ENCODE data around the gene HOXA13. TPM values are rescaled to one million over a fixed set of nuclear protein-coding genes. Genes with fewer than 3 reads are reported as not detected.

The HOXA13 gene
- total and polyA plus RNA-seq, 10 of the 15 experiments (the other 5 are each of a cell fraction or from before 2014, with no cell fraction given), result not detected

DNA sequence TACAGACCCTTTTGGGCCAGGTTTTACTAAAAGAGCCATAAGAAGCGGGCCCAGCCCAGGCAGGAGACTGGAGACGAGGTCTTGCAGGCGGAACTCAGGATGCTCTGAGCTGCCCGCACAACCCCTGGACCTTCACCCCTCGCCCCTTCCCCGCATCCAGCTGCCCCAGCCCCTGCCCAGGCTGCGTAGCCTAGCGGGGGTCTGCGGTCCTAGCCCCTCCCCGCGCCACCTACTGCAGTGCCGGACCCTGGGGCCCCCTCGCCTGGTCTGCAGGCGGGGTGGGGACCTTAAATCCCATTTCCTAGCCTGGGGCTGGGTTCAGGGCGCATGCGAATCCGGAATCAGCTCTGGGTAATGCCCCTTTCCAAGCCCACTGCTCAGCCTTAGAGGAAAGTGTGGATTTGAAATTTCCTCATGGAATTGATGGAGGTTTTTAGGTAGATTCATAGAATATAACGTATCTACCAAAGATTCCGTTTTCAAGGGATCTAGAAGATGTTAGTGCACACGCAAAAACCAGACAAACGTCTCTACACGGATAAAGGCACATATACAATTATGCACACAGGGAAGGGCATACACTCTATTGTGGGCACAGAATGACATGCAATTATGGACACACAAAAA is 47.0 kb downstream of the HOXA13 start:
- H3K9ac ChIP-seq (ENCODE audit: control insufficient read depth, insufficient read depth, low read length), result no peak overlapping the region
- intact Hi-C loops (cut with micrococcal nuclease; ENCODE audit: unreplicated experiment) (no loop called here), in situ Hi-C loops (cut with MboI) (loop anchor here (25.0 kb wide), 1 partner anchor 1066 kb away; no protein-coding TSS in a partner anchor)
- CTCF ChIA-PET, result interaction anchor here (0.7 to 5.5 kb wide), 3 partner anchors 9 to 297 kb away, joined by 4 to 38 read pairs (median 30); no protein-coding TSS in a partner anchor
- no peak overlapping the region for H3K27ac ChIP-seq (ENCODE audit: control insufficient read depth, insufficient read depth)
- POLR2A ChIA-PET, result no interaction called here
- H3K27me3 ChIP-seq (replicated peaks in 1 of 2; ENCODE audit: control insufficient read depth in 2 of 2, insufficient read depth in 2 of 2, low read length in 1 of 2), result peaks cover 20 to 57% of the 10 kb centered on the region in 2 experiments
- no peaks in the 10 kb centered on the region; the same call in 2 of the 3 replicates for H3K9me3 ChIP-seq (replicated peaks; ENCODE audit: control insufficient read depth, insufficient read depth, low read length)
- peak; percentile 40 for TF ChIP-seq SUZ12 (IDR thresholded peaks at IDR 0.05; ENCODE audit: unreplicated experiment)
- no peak for TF ChIP-seq ZNF274 (IDR thresholded peaks at IDR 0.05; ENCODE audit: insufficient read depth, insufficient read length)
- FAIRE-seq (no peak), DNase-seq (ENCODE audit: low read depth, low spot score) (no peak), ATAC-seq (no peak)
- no peaks in the 10 kb centered on the region; the same call in 1 of the 2 replicates for H3K4me1 ChIP-seq (ENCODE audit: control insufficient read depth, insufficient read depth, low read length)
- SMC1A ChIA-PET (ENCODE audit: uncharacterized antibody, unreplicated experiment), result no interaction called here
- H2AFZ ChIP-seq (ENCODE audit: control insufficient read depth, low read depth, low read length), result no peak overlapping the region
- 55% methylated on average over 12 of the region's 22 CpGs for WGBS (ENCODE audit: insufficient coverage, insufficient replicate concordance, low lambda C conversion rate, missing lambda C conversion rate)
- no peak overlapping the region for H3K4me3 ChIP-seq
- no peaks in the 10 kb centered on the region for H3K36me3 ChIP-seq (ENCODE audit: control insufficient read depth in 2 of 2, insufficient read depth in 2 of 2, low read length in 1 of 2)
- BruUV-seq (replicated peaks), result no TSS peak
- RAD21 ChIA-PET (ENCODE audit: unreplicated experiment), result no interaction called here
- no peaks in the 10 kb centered on the region for H4K20me1 ChIP-seq (ENCODE audit: control insufficient read depth, insufficient read depth)
- H3K79me2 ChIP-seq (ENCODE audit: control insufficient read depth, insufficient read depth, low read length), result no peaks in the 10 kb centered on the region
- no peak overlapping the region for H3K4me2 ChIP-seq (ENCODE audit: control insufficient read depth, insufficient read depth)

DNA sequence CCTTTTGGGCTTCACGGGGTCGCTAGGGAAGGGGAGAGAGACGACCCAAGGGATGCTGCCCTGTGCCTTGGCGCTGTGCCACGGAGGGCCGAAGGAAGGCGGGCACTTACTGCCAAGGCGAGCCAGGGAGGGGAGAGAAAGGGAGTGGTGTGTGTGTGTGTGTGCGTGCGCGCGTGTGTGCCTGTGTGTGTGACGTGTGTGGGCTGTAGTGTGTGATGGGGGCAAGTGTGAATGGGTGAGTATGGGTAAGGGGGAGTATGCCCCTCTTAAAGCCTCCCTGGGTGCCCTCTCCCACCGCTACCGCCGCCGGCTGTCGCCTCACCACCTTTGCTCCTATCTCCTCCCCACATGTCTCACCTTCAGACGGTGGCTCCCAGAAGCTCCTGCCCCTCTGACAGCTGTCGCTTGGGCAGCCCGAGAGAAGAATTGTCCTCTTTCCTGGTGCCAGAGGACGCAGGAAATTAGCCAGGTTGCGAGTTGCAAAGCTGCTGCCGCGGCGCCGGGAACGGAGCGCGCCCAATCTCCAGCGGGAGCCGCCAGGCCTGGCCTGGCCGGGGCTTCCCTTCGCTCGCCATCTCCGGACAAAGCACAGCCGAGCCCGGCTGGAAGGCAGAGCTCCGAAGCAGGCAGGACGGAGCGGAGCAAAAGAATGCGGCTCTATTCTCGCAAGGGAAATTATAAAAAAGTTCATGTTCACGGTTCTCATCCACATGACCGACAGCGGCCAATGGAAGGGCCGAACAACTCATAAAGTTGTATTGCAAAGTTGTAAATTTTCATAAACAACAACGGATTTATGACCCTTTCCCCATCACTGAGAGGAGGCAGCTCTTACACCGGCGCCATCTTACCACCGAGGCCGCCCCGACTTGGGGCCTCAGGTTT is 47.7 kb downstream of the HOXA13 start, which contains the start of gene HOXA3:
Gene HOXA3 (minus strand): TSS at position 653 of the 885 bp plus-strand sequence. CDS start 41,943 bp downstream, outside the sequence.
- ATAC-seq, result no peak
- Histone ChIP-seq H3K27me3 (replicated peaks in 1 of 2; ENCODE audit: control insufficient read depth in 2 of 2, insufficient read depth in 2 of 2, low read length in 1 of 2) (peaks cover 20 to 59% of the 10 kb centered on the region in 2 experiments), H3K36me3 (ENCODE audit: control insufficient read depth in 2 of 2, insufficient read depth in 2 of 2, low read length in 1 of 2) (no peaks in the 10 kb centered on the region), H3K4me1 (ENCODE audit: control insufficient read depth, insufficient read depth, low read length) (no peaks in the 10 kb centered on the region; the same call in 1 of the 2 replicates), H2AFZ (ENCODE audit: control insufficient read depth, low read depth, low read length) (no peak within 1 kb of the TSS), H3K4me3 (peak within 1 kb of the TSS; percentile 67; the same call in 1 of the 2 replicates), H3K79me2 (ENCODE audit: control insufficient read depth, insufficient read depth, low read length) (no peaks in the 10 kb centered on the region), H3K9me3 (replicated peaks; ENCODE audit: control insufficient read depth, insufficient read depth, low read length) (no peaks in the 10 kb centered on the region; the same call in 2 of the 3 replicates), H3K27ac (ENCODE audit: control insufficient read depth, insufficient read depth) (no peak within 1 kb of the TSS), H3K4me2 (ENCODE audit: control insufficient read depth, insufficient read depth) (peak within 1 kb of the TSS; percentile 91), H4K20me1 (ENCODE audit: control insufficient read depth, insufficient read depth) (no peaks in the 10 kb centered on the region), H3K9ac (ENCODE audit: control insufficient read depth, insufficient read depth, low read length) (no peak within 1 kb of the TSS)
- in situ Hi-C loops (cut with MboI) (loop anchor here (25.0 kb wide), 1 partner anchor 1065 kb away; no protein-coding TSS in a partner anchor), intact Hi-C loops (cut with micrococcal nuclease; ENCODE audit: unreplicated experiment) (no loop called here)
- no TSS peak for BruUV-seq (replicated peaks)
- no peak for TF ChIP-seq IRF4 (IDR thresholded peaks at IDR 0.05; ENCODE audit: low read depth, low read length)
- peak; percentile 42 for TF ChIP-seq SUZ12 (IDR thresholded peaks at IDR 0.05; ENCODE audit: unreplicated experiment)
- 0 out of 2 replicates have a peak, but pooled peaks have one; percentile 72 for TF ChIP-seq EZH2 (IDR thresholded peaks at IDR 0.05; ENCODE audit: borderline replicate concordance, control insufficient read depth, low read depth, low read length)
- no peak for FAIRE-seq
- ChIA-PET SMC1A (ENCODE audit: uncharacterized antibody, unreplicated experiment) (interaction anchor here (2.4 to 3.2 kb wide), 2 partner anchors 9 to 297 kb away, joined by 6 to 17 read pairs; no protein-coding TSS in a partner anchor), CTCF (interaction anchor here (0.7 to 5.5 kb wide), 7 partner anchors 10 to 1257 kb away, joined by 3 to 38 read pairs (median 4); no protein-coding TSS in a partner anchor), POLR2A (no interaction called here), RAD21 (ENCODE audit: unreplicated experiment) (interaction anchor here (1.3 to 2.8 kb wide), 2 partner anchors 289 to 297 kb away, joined by 3 to 9 read pairs; no protein-coding TSS in a partner anchor)
- DNase-seq (ENCODE audit: low read depth, low spot score), result no peak
- 2% methylated on average over 50 of the region's 53 CpGs for WGBS (ENCODE audit: insufficient coverage, insufficient replicate concordance, low lambda C conversion rate, missing lambda C conversion rate)
